ENCODE measurements around the gene UQCRC2. TPM values are rescaled to one million over a fixed set of nuclear protein-coding genes. Genes with fewer than 3 reads are reported as not detected.

Gene UQCRC2
- total RNA-seq, 1 donor from 2014 or later, result 66.3 TPM

Other genes with a start within 250 kb of the UQCRC2 start
- gene NPIPB4, start 95.6 kb upstream of the UQCRC2 start, total RNA-seq, result 12.3 TPM
- gene PDZD9, start 47.8 kb downstream of the UQCRC2 start, total RNA-seq, result not detected
- gene MOSMO, start 54.8 kb downstream of the UQCRC2 start, total RNA-seq, result 3.6 TPM
- gene VWA3A, start 139.2 kb downstream of the UQCRC2 start, total RNA-seq, result not detected
- not detected for gene SDR42E2, start 209.1 kb downstream of the UQCRC2 start, total RNA-seq

Data from ascending aorta (tissue), 1 donor.